ENCODE results near the gene RAPGEF1. TPM values are rescaled to one million over a fixed set of nuclear protein-coding genes. Genes with fewer than 3 reads are reported as not detected.

The RAPGEF1 gene
- total and polyA plus RNA-seq, 2 donors, result 18.9 to 38.3 TPM

DNA sequence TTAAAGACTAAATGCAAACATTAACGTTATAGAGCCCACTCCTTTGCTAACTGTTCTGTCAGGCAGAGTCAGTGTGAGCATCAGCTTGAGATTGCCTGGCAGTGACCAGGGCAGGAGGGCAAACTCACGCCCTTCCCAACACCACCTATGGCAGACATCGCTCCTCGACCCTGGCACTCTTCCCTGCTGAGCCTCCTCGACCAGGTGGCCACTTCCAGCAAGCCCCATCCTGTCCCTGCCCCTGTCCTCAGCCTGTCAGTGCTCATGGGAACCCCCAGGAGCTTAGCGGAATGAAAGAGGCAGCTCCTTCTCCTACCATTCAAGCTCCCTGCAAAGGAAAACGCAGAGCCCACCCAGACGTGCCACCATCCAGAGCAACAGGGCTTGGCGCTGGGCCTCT, 152.5 kb downstream of the RAPGEF1 start:
- H3K36me3 ChIP-seq (ENCODE audit: insufficient read depth), result peaks cover 5% of the 10 kb centered on the region
- 87% methylated on average over 9 of the region's 9 CpGs for WGBS
- no peak overlapping the region for H3K4me3 ChIP-seq (ENCODE audit: low read depth, low read length)
- no peaks in the 10 kb centered on the region for H3K4me1 ChIP-seq (ENCODE audit: insufficient read depth)
- no peak overlapping the region for H3K27ac ChIP-seq (ENCODE audit: low read depth)
- DNase-seq (ENCODE audit: extremely low spot score), result no peak

DNA sequence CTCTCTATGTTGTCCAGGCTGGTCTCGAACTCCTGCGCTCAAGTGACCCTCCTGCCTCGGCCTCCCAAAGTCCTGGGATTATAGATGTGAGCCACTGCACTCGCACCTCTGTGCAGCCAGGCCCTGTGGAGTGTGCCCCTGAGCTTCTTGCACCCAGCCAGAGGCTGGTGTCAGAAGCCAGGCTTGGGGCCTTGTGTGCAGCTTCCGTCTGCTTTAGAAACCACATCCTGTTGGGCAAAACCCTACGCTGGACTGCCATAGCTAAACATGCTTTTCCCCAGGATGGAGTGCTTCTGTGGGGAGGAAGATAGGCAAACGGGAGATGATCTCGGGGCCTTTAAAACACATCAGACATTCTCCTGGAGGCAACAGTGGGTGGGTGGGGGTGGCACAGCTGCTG, 154.5 kb downstream of the RAPGEF1 start:
- 79% methylated on average over 8 of the region's 8 CpGs for WGBS
- H3K4me3 ChIP-seq (ENCODE audit: low read depth, low read length), result no peak overlapping the region
- no peaks in the 10 kb centered on the region for H3K4me1 ChIP-seq (ENCODE audit: insufficient read depth)
- H3K27ac ChIP-seq (ENCODE audit: low read depth), result no peak overlapping the region
- no peak for DNase-seq (ENCODE audit: extremely low spot score)
- H3K36me3 ChIP-seq (ENCODE audit: insufficient read depth), result peaks cover 5% of the 10 kb centered on the region

DNA sequence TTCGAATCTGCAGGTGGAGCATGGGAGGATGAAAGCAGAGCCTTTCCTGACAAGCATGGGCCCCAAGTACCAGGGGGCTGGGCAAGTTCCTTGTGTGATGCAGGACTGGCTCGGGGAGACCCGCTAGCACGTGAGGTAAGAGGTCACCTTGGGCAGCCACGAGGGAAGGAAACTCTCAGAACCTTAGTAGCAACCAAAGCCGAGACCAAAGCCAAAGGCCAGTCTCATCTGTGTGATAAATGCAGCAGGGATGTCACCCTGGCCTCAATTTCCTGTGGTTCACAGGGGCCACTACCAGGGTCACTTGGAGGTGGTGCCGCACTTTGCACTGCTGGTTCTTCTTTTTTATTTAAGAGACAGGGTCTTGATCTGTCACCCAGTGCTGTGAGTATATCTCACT, 155.0 kb downstream of the RAPGEF1 start:
- no peak for DNase-seq (ENCODE audit: extremely low spot score)
- no peaks in the 10 kb centered on the region for H3K4me1 ChIP-seq (ENCODE audit: insufficient read depth)
- H3K27ac ChIP-seq (ENCODE audit: low read depth), result no peak overlapping the region
- H3K36me3 ChIP-seq (ENCODE audit: insufficient read depth), result peaks cover 5% of the 10 kb centered on the region
- 83% methylated on average over 7 of the region's 7 CpGs for WGBS
- H3K4me3 ChIP-seq (ENCODE audit: low read depth, low read length), result no peak overlapping the region

DNA sequence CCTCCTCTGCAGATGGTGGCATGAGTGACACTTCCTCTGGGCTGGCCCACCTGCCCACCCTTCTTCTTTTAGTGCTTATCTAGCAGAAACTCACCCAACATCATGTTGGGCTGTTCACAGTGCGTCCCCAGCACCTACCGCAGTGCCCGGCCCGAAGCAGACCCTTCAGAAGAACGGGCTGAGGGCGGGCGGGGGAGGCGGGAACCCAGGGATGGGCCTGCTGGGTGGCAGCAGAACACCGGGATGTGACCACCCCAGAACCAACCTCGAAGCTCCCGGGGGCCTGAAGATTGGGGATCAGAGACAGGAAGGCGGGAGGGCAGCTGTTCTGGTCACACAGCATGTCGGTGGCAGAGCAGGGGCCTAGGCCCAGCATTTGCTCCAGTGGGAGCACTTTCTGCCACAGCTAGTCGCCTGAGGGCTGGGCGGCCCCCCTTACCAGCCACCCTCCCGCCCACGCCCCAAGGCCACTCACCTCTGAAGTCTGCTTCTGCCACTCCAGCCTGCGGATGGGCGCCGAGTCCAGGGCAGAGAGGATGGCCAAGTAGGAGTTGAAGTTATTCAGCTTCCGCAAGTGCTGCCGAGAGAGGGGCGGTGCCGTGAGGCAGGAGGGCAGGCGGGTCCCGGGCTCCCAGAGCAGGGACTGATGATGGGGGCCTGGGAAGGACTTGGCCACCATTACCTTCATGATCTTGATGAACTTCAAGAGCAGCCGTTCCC, 155.9 kb downstream of the RAPGEF1 start:
- DNase-seq (ENCODE audit: extremely low spot score), result no peak
- H3K4me1 ChIP-seq (ENCODE audit: insufficient read depth), result no peaks in the 10 kb centered on the region
- H3K4me3 ChIP-seq (ENCODE audit: low read depth, low read length), result no peak overlapping the region
- 90% methylated on average over 27 of the region's 27 CpGs for WGBS
- H3K27ac ChIP-seq (ENCODE audit: low read depth), result no peak overlapping the region
- peaks cover 5% of the 10 kb centered on the region for H3K36me3 ChIP-seq (ENCODE audit: insufficient read depth)

DNA sequence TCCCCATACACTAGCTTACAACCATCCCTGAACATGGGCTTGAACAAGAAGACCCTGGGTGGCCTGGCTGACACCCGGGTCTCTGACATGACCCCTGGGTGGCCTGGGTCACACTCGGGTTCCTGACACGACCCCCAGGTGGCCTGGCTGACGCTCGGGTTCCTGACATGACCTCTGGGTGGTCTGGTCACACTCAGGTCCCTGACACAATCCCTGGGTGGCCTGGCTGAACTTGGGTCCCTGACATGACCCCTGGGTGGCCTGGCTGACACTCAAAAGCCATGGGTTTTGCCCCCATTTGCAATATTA, 156.6 kb downstream of the RAPGEF1 start:
- 74% methylated on average over 5 of the region's 5 CpGs for WGBS
- H3K4me1 ChIP-seq (ENCODE audit: insufficient read depth), result no peaks in the 10 kb centered on the region
- H3K4me3 ChIP-seq (ENCODE audit: low read depth, low read length), result no peak overlapping the region
- H3K36me3 ChIP-seq (ENCODE audit: insufficient read depth), result peaks cover 7% of the 10 kb centered on the region
- no peak for DNase-seq (ENCODE audit: extremely low spot score)
- no peak overlapping the region for H3K27ac ChIP-seq (ENCODE audit: low read depth)

DNA sequence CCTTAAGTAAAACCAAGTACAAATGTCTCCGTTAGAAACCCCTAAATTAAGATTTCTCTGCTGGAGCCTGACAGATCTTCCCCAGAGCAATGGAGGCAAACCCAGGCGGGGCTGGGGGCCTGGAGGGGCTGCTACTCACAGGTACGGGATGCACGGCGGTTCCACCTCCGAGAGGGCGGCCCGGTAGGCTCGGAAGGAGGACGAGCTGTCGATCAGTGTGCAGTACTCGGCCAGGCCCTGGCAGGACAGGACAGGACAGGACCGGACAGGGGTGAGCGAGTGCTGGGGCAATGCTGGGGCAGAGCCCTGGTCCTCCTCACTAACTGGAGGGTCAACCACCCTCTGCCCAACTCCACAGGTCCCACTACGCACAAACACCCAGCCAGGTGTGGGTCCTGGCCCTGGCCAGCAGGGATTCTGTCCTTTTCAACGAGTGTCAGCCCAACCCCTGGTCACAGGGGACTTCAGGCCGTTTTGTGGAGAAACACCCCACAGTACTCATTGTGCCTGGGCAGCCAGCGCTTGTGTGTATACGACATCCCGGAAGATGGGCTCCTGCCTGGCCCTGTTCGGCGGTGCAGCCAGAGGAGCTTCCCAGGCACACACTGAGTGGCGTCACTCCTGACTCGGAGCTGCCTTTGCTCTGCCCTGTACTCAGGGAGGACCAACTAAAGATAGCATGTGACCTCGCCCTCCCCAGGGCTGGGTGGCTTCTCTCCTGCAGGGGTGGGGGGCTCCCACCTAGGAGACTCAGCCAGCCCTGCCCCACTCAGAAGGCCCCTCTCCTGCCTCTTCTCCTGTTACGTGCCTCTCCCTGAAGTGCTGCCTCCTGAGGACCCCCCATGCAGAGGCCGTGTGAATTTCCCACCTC, 157.2 kb downstream of the RAPGEF1 start:
- Histone ChIP-seq H3K36me3 (ENCODE audit: insufficient read depth) (peaks cover 8% of the 10 kb centered on the region), H3K4me3 (ENCODE audit: low read depth, low read length) (no peak overlapping the region), H3K27ac (ENCODE audit: low read depth) (no peak overlapping the region), H3K4me1 (ENCODE audit: insufficient read depth) (no peaks in the 10 kb centered on the region)
- WGBS, result 90% methylated on average over 27 of the region's 27 CpGs
- no peak for DNase-seq (ENCODE audit: extremely low spot score)

DNA sequence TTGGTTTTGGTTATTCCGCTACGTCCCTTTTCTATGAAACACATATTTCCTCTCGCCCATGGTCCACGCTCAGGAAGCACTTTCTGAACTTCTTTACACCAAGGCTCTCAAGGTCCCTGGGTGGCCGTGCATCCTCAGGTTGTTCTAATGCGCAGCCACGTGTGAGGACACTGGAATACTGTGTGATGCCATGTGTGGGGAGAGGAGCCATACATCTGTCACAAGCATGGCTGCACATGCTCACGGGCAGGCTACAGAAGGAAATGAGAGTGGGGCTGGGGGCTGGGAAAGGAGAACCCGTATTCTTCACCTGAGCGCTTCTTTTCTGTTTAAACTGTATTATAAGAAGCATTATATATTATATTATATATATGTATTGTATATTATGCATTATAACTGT, 157.8 kb downstream of the RAPGEF1 start:
- no peak for DNase-seq (ENCODE audit: extremely low spot score)
- 94% methylated on average over 10 of the region's 10 CpGs for WGBS
- H3K36me3 ChIP-seq (ENCODE audit: insufficient read depth), result peaks cover 8% of the 10 kb centered on the region
- H3K4me1 ChIP-seq (ENCODE audit: insufficient read depth), result no peaks in the 10 kb centered on the region
- H3K27ac ChIP-seq (ENCODE audit: low read depth), result no peak overlapping the region
- no peak overlapping the region for H3K4me3 ChIP-seq (ENCODE audit: low read depth, low read length)

DNA sequence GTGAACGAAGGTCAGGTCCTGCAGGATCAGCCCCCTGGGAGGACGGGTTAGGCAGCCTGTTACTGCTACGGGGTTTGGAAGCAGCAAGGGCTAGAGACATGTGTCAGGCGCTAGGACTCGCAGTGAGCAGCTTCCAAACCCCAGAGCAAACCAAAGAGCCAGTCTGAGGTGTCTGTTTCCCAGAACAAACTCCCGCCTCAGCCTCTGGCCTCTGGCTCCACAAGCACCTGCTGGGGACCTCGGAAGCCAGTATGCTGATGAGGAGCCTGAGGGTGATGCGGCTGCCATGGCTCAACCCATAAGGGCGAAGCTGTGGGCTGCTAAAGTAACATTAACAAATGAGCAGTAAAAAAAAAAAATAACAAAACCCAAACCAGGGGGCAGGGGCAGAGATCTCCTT, 159.5 kb downstream of the RAPGEF1 start:
- no peak overlapping the region for H3K4me3 ChIP-seq (ENCODE audit: low read depth, low read length)
- H3K27ac ChIP-seq (ENCODE audit: low read depth), result no peak overlapping the region
- peaks cover 8% of the 10 kb centered on the region for H3K36me3 ChIP-seq (ENCODE audit: insufficient read depth)
- H3K4me1 ChIP-seq (ENCODE audit: insufficient read depth), result no peaks in the 10 kb centered on the region
- WGBS, result 97% methylated on average over 9 of the region's 9 CpGs
- DNase-seq (ENCODE audit: extremely low spot score), result no peak

DNA sequence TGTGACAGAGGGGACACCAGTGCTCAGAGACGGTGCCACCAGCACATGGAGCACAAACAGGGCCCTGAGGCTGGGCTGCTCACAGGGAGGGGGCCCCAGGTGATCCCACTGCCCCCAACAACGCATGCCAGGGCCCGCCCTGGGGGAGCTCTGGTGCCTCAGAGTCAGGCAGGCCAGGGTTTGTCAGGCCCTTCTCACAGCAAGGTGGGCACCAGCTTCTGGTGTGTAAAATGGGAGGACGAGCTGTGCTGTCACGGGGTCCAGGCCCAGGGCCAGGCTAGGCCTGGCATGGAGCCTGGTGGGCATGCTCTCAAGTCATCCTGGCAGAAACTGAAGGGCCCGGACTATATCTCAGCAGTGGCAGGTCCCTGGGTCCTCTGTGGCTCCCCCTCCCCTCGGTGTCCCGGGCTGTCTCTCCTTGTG, 160.1 kb downstream of the RAPGEF1 start:
- no peak overlapping the region for H3K27ac ChIP-seq (ENCODE audit: low read depth)
- WGBS, result 84% methylated on average over 8 of the region's 8 CpGs
- no peaks in the 10 kb centered on the region for H3K4me1 ChIP-seq (ENCODE audit: insufficient read depth)
- DNase-seq (ENCODE audit: extremely low spot score), result no peak
- H3K36me3 ChIP-seq (ENCODE audit: insufficient read depth), result peaks cover 8% of the 10 kb centered on the region
- no peak overlapping the region for H3K4me3 ChIP-seq (ENCODE audit: low read depth, low read length)

DNA sequence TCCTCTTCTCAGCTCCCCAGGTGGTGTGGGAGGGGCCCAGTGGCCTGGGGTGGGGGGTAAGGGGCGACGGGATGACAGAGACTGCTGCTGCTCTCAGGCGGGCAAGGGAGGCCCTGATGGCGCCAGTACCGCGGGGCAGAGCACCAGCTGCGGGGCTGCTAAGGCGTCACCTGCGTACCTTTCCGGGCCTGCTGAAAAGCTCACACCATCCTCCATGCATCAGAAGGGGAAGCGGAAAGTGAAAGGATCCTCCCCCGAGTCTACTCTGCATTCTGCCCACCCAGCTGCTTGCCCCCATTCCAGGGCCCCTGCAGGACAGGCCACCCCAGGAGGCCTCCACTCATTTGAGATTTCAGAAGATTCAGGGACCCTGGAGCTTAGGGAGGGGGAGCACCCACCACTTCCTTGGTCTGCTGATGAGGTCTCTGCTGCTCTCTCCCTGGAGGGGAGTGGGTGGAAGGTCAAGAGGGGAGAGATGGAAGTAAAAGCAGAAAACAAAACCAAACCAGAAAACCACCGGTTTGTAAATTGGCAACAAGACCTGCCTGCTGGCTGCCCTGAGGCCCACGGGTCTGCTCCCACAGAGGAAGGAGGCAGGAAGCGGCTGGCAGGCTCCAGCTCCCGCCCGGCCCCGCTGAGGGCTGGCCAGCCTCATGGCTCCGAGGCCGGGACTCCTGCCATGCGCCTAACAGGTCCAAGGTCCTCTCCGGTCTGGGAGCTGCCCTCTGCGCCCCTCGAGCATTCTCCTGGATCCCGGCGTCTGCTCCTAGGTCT, 161.0 kb downstream of the RAPGEF1 start:
- no peak for DNase-seq (ENCODE audit: extremely low spot score)
- WGBS, result 79% methylated on average over 26 of the region's 26 CpGs
- H3K27ac ChIP-seq (ENCODE audit: low read depth), result no peak overlapping the region
- H3K36me3 ChIP-seq (ENCODE audit: insufficient read depth), result peaks cover 5% of the 10 kb centered on the region
- H3K4me3 ChIP-seq (ENCODE audit: low read depth, low read length), result no peak overlapping the region
- no peaks in the 10 kb centered on the region for H3K4me1 ChIP-seq (ENCODE audit: insufficient read depth)

DNA sequence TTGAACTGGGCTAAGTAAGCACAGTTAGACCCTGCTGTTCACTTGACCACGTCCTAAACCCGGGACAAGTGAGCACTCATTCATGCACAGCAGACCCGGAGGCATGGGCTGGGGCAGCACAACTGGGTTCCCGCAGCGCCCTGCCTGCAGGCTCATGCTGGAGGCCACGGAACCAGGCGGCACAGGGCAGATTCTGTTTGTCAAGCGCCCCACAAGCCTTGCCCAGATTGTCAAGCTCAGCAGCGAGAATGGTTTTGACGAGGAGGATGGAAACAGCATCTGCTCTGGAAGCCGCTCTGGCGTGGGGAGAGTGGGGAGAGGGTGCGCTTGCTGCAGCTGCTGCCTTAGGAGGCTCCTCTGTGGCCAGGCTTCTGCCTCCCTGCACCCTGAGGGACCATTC, 161.9 kb downstream of the RAPGEF1 start:
- DNase-seq (ENCODE audit: extremely low spot score), result no peak
- H3K36me3 ChIP-seq (ENCODE audit: insufficient read depth), result peaks cover 3% of the 10 kb centered on the region
- H3K4me3 ChIP-seq (ENCODE audit: low read depth, low read length), result no peak overlapping the region
- 90% methylated on average over 13 of the region's 13 CpGs for WGBS
- H3K4me1 ChIP-seq (ENCODE audit: insufficient read depth), result no peaks in the 10 kb centered on the region
- no peak overlapping the region for H3K27ac ChIP-seq (ENCODE audit: low read depth)

DNA sequence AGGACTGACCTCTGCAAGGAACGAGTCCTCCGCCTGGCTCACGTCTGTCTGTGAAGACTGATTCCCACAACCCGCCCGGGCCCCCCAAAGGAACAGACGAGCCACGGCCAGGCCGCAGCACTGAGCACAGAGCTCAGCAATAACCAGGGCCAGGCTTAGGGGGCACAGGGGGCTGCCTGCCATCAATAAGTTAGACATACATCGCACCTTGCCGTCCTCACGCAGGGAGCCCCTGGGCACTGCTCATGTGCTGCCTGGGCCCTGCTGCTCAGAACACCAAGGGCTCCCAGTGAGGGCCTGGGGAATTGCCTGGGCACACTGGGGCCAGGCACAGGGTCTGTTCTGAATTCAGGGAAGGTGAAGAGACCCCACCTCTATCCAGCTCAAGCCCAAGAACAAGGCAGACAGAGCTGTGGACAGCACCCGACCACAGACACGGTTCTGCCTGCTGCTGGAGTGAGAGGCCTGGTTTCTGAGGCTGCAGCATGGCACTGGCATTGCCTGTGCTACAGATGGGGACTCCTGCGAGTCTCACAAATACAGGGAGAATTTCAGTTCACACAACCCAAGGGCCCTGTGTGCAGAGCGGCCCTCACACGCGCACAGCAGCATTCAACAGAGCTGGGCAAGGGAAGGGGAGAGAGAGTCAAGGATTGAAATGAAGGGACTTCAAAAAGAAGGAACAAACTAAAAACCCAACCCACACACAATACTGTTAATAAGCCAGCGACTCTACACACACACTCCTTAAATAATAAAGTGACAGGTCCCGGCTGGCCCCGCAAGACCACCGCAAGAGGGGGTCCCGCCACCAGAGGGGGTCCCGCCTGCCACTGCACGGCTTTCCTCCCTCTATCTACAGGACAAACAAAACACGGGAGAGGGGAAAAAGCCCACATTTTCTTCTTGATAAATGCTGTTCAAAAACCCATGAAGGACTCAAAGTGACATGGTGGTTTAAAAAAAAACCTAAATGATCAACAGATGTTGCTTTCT, 162.6 kb downstream of the RAPGEF1 start:
- Histone ChIP-seq H3K4me1 (ENCODE audit: insufficient read depth) (no peaks in the 10 kb centered on the region), H3K4me3 (ENCODE audit: low read depth, low read length) (no peak overlapping the region), H3K36me3 (ENCODE audit: insufficient read depth) (peaks cover 3% of the 10 kb centered on the region), H3K27ac (ENCODE audit: low read depth) (no peak overlapping the region)
- 85% methylated on average over 25 of the region's 25 CpGs for WGBS
- no peak for DNase-seq (ENCODE audit: extremely low spot score)

All from urinary bladder (tissue), 4 donors.